ENCODE data around the gene CWF19L2.
"Not testable (repeated sequence)": the region's sequence is repeated elsewhere in the genome, so short reads cannot be mapped to it uniquely, and the experiment has no call there.

Gene CWF19L2

DNA sequence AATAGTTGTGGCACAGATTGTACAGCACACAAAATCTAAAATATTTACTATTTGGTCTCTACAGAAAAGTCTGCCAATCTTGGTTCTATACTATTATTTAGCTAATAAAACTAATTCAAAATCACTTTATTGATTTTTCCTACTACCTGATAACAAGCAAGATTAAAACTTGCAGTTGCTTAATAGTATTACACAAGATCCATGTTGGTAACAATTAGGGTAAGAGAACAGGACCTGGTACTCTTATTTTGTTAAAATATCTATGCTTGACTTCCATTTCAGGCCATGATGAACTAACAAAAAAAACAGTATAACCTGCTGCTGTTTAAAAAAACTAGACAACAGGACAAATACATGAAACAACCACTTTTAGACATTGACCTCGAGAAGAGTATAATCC, 52.4 kb downstream of the CWF19L2 start:
- no peak overlapping the region for H3K4me3 ChIP-seq (ENCODE audit: control insufficient read depth, low read depth, low read length)
- TF ChIP-seq, protein P1, sequence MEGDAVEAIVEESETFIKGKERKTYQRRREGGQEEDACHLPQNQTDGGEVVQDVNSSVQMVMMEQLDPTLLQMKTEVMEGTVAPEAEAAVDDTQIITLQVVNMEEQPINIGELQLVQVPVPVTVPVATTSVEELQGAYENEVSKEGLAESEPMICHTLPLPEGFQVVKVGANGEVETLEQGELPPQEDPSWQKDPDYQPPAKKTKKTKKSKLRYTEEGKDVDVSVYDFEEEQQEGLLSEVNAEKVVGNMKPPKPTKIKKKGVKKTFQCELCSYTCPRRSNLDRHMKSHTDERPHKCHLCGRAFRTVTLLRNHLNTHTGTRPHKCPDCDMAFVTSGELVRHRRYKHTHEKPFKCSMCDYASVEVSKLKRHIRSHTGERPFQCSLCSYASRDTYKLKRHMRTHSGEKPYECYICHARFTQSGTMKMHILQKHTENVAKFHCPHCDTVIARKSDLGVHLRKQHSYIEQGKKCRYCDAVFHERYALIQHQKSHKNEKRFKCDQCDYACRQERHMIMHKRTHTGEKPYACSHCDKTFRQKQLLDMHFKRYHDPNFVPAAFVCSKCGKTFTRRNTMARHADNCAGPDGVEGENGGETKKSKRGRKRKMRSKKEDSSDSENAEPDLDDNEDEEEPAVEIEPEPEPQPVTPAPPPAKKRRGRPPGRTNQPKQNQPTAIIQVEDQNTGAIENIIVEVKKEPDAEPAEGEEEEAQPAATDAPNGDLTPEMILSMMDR (conservative IDR thresholded peaks at IDR 0.05; ENCODE audit: control insufficient read depth, insufficient read depth, low read depth, low read length) = no peak
- no peak for DNase-seq (ENCODE audit: low read depth)

DNA sequence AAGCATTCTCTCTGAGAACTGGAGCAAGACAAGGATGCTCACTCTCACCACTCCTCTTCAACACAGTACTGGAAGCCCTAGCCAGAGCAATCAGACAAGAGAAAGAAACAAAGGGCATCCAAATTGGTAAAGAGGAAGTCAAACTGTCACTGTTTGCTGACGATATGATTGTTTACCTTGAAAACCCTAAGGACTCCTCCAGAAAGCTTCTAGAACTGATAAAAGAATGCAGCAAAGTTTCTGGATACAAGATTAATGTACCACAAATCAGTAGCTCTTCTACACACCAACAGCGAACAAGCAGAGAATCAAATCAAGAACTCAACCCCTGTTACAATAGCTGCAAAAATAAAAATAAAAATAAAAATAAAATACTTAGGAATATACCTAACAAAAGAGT, 56.5 kb downstream of the CWF19L2 start:
- DNase-seq (ENCODE audit: low read depth); H3K4me3 ChIP-seq (ENCODE audit: control insufficient read depth, low read depth, low read length): not testable (repeated sequence)

GRCh38 chr11:107397357-107397756, 60.3 kb downstream of the CWF19L2 start:
- DNase-seq (ENCODE audit: low read depth) = no peak
- no peak overlapping the region for H3K4me3 ChIP-seq (ENCODE audit: control insufficient read depth, low read depth, low read length)

GRCh38 chr11:107392611-107393010, 65.0 kb downstream of the CWF19L2 start:
- no peak overlapping the region for H3K4me3 ChIP-seq (ENCODE audit: control insufficient read depth, low read depth, low read length)
- TF ChIP-seq, protein P1 (conservative IDR thresholded peaks at IDR 0.05; ENCODE audit: control insufficient read depth, insufficient read depth, low read depth, low read length) = no peak
- no peak for DNase-seq (ENCODE audit: low read depth)

More at GRCh38 chr11:107397357-107397756, 60.3 kb downstream of the CWF19L2 start:
- TF ChIP-seq, protein P1 (conservative IDR thresholded peaks at IDR 0.05; ENCODE audit: control insufficient read depth, insufficient read depth, low read depth, low read length) = no peak

DNA sequence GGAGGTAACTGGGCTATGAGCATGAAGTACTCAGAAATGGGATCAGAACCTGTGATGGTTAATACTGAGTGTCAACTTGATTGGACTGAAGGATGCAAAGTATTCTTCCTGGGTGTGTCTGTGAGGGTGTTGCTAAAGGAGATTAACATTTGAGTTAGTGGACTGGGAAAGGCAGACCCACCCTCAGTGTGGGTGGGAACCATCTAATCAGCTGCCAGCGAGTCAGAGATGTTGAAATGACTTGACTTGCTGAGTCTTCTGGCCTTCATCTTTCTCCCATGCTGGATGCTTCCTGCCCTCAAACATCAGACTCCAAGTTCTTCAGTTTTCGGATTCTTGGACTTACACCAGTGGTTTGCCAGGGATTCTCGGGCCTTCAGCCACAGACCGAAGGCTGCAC, 66.9 kb downstream of the CWF19L2 start:
- peak; percentile 8 for DNase-seq (ENCODE audit: low read depth)
- H3K4me3 ChIP-seq (ENCODE audit: control insufficient read depth, low read depth, low read length) = not testable (repeated sequence)

DNA sequence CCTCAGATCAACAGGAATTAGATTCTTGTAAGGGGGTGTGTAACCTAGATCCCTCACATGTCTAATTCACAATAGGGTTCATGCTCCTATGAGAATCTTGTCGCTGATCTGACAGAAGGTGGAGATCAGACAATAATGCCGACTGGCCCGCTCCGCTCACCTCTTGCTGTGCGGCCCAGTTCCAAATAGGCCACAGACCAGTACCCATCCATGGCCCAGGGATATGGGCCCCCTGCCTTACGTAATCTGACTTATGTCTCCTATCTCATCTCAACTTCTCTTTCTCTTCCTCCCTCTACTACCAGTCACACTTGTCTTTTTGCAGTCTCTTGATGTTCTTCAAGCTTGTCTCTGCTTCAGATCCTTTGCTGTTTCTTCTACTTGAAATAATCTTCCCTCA, 70.0 kb downstream of the CWF19L2 start:
- H3K4me3 ChIP-seq (ENCODE audit: control insufficient read depth, low read depth, low read length) = no peak overlapping the region
- DNase-seq (ENCODE audit: low read depth) = no peak
- TF ChIP-seq, protein P1 (conservative IDR thresholded peaks at IDR 0.05; ENCODE audit: control insufficient read depth, insufficient read depth, low read depth, low read length) = no peak

GRCh38 chr11:107385361-107385981, 72.2 kb downstream of the CWF19L2 start:
- TF ChIP-seq, protein P1 (conservative IDR thresholded peaks at IDR 0.05; ENCODE audit: control insufficient read depth, insufficient read depth, low read depth, low read length) = no peak
- DNase-seq (ENCODE audit: low read depth) = peak; percentile 54
- H3K4me3 ChIP-seq (ENCODE audit: control insufficient read depth, low read depth, low read length) = no peak overlapping the region

Measured in fibroblast of mammary gland (primary cell).